Measurements from ENCODE around the gene TFPI2.
"Not testable (repeated sequence)": the region's sequence is repeated elsewhere in the genome, so short reads cannot be mapped to it uniquely, and the experiment has no call there.

TFPI2 gene, protein sequence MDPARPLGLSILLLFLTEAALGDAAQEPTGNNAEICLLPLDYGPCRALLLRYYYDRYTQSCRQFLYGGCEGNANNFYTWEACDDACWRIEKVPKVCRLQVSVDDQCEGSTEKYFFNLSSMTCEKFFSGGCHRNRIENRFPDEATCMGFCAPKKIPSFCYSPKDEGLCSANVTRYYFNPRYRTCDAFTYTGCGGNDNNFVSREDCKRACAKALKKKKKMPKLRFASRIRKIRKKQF

GRCh38 chr7:93890464-93891068 is at the start of gene TFPI2:
TSS of gene TFPI2 (minus strand) at chr7:93890753. CDS start at chr7:93890678, 75 bp downstream.
- DNase-seq (ENCODE audit: low read depth), result peak; percentile 37

DNA sequence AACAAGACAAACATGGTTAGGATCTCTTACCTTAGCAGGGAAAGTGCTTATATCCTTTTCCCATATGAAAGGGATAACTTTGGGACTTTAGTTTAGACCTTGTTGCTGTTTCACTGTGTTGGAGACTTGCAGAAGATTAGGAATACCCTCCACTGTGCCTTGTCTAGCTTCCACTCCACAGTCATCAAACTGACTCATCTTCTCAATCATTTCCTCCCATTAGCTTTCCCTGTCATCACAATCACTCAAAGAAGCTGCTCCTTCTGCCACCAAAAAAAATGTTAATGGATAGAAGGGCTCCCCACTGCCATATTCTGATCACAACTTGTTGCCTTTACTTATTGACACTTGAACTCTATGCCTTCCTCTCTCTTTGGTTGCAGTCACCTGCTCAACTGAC is 47.7 kb upstream of the TFPI2 start:
- no peak for DNase-seq (ENCODE audit: low read depth)

GRCh38 chr7:93937818-93938217 is 47.3 kb upstream of the TFPI2 start:
- no peak for DNase-seq (ENCODE audit: low read depth)

- no peak for DNase-seq (ENCODE audit: low read depth)
These were observed 44.5 kb upstream of the TFPI2 start for GRCh38 chr7:93935102-93935501.

DNA sequence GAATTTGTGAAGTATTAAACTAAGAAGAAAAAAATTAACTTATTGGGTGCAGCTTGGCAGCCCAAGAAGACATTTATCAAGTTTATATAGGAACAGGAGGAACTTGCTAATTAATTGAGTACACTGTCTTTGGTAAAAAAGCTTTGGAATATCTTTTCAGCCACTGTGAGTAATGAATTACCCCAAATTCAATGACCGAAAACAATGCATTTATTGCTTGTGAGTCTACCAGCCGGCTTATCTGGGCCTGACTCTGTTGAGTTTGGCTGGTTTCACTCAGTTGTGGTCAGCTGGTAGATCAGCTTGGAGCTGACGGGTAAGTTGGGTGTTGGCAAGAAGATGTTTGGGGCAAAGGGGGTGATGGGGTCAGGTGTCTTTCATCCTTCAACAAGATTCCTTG is 42.6 kb upstream of the TFPI2 start:
- no peak for DNase-seq (ENCODE audit: low read depth)

- no peak for DNase-seq (ENCODE audit: low read depth)
These were observed 41.1 kb upstream of the TFPI2 start for GRCh38 chr7:93931655-93932054.

GRCh38 chr7:93927585-93927984 is 37.0 kb upstream of the TFPI2 start:
- no peak for DNase-seq (ENCODE audit: low read depth)

DNA sequence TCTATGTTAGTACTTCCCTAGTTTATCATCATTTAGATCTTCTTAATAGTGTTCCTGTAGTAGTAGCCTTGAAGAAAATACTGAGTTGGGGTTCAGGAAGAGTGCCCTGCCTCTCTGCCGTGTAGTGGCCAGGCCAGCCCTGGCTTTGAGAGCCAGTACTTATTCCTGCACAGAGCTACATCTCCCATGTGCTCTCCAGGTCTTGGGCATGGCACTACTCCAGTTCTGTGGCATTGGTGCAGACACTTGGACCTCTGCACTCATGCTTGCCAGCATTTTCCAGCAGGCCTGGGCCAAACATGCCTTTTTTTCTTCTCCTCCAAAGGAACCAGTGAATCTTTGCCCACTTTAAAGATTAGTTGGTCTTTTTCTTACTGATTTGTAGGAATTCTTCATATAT is 36.2 kb upstream of the TFPI2 start:
- no peak for DNase-seq (ENCODE audit: low read depth)

GRCh38 chr7:93923942-93924341 is 33.4 kb upstream of the TFPI2 start:
- no peak for DNase-seq (ENCODE audit: low read depth)

DNA sequence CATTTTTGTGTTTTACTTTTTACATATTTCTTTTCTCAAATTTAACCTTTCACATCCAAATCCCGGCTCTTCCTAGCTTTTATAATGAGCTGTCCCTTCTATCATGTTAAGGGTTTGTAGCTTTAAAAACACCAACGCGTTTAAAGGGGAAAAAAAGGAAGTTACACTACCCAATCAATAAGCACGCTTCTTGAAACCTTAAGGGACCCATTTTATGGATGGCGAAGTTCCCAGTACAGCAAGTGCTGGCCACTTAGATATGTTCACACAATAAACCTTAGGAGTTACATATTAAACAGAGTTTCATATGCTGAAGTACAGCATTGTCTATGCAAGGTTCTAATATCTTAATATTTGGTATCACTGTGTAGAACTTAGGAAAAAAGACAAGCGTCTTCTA is 32.7 kb upstream of the TFPI2 start:
- peak; percentile 19 for DNase-seq (ENCODE audit: low read depth)

DNA sequence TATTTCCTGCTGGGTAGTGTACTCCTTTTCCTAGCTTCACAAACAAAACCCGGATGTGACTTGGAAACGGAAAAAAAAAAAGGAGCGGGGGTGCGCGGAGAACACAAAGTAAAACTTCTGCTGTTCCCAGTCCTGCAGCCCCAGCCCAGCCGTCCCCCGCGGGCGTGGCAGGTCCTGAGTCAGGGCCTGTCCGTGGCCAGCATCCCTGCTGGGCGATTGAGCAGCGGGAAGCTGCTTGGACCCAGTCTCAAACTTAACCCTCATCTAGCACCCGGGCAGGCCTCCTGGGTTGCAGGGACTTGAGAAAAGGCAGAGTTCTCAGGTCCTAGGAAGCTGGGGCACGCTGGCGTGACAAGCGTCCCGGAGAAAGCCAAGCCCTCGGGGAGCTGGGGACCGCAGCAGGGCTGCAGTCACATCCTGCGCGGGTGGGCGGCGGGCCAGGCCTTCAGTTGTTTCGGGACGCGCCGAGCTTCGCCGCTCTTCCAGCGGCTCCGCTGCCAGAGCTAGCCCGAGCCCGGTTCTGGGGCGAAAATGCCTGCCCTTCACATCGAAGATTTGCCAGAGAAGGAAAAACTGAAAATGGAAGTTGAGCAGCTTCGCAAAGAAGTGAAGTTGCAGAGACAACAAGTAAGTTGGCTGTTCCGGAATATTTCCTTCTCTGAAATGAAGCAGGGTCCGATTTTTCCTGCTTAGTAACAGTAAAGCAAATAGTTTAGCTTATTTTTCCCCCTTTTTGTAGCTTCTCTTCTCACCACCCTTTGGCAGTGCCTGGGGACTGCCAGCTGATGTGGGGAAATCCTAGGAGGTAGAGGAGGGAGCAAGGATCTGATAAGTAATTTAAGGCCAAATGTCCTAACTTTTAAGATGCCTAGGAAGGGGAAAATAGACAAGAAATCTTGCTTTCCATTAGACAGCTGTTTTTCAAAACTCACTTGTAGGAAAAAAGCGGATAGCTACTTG is 31.3 kb upstream of the TFPI2 start, which contains the start of gene GNG11:
GNG11 (plus strand) TSS at position 129 of the 960 bp plus-strand sequence; CDS start at position 532, 403 bp downstream.
- DNase-seq (ENCODE audit: low read depth), result peak; percentile 79

GRCh38 chr7:93921186-93921585 is 30.6 kb upstream of the TFPI2 start:
- peak; percentile 3 for DNase-seq (ENCODE audit: low read depth)

DNA sequence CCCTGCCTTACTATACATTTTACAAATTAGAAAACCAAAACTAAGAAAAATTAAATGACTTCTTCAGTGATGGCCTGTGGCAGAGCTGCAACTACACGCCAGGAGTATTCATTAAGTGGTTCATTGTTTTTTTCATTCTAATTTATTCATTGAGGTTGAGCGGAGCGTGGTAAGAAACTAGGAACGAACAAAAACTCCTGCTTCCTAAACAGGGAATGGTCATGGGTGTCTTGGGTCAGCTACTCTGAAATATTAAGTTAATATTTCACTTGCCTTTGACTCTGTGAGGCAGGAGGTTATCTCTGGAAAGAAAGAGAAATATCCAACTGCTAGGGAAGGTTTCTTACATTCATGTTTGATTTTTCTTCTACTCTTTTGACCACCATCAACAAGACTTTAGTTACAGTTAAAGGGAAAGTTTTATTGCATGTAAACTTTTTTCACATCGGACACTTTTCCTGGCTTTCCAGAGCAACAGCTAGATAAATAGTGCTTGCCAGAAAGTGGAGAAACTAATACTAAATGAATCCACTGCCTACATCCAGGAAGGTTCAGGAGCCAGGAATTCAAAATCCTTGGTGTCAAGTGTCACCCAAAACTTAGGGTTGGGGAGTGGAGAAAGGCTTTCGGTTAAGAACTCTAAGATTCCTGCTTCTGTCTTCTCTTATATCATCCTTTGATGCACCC is 30.1 kb upstream of the TFPI2 start:
- peak; percentile 33 for DNase-seq (ENCODE audit: low read depth)

GRCh38 chr7:93916315-93916714 is 25.8 kb upstream of the TFPI2 start:
- DNase-seq (ENCODE audit: low read depth), result not testable (repeated sequence)

- not testable (repeated sequence) for DNase-seq (ENCODE audit: low read depth)
These were observed 25.3 kb upstream of the TFPI2 start for GRCh38 chr7:93915888-93916287.

DNA sequence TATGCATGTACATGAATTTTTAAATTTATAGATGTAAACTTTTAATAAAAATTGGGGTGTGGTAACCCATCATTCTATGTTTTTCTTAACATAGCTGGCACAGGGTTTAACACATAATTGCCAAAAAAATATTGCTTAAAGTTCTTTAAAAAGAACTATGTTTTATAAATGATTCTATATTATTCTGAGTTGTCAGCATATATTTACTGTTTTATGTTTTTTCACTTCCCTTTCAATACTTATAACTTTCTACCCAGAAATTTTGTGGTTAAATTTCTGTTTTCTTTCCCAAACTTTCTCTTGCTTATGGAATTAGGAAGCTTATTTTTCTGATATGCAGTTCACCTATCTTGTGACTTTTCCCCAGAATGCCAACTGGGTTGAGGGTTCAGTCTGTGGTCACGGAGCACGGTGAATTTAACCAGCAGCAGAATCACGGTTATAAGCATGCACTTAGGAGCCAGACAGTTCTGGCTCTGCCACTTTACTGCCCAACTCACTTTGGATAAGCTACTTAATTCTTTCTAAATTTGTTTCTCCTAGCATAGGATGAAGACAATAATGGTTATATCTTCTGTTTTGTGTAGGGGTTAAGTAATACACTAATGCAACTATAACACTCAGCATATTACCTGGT is 24.8 kb upstream of the TFPI2 start:
- DNase-seq (ENCODE audit: low read depth), result not testable (repeated sequence)

- peak; percentile 41 for DNase-seq (ENCODE audit: low read depth)
These were observed 24.1 kb upstream of the TFPI2 start for GRCh38 chr7:93914581-93915066.

DNA sequence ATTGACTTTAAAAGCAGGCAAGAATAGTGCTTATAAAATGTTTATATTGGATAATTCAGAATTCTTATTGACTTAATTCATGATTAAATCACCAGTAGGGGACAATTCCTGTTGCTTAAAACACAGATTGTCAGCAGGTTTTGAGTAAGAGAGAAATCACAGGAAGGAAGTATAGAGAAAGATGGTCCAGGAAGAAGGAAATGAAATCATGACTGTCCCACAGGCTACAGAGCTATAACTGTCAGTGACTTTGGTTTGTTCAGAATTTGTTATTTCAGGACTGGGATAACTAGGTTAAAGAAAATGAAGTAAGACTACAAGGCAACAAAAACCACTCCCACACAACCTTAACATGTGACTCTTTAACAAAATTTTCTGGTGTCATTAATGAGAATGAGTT is 22.6 kb upstream of the TFPI2 start:
- DNase-seq (ENCODE audit: low read depth), result no peak

DNA sequence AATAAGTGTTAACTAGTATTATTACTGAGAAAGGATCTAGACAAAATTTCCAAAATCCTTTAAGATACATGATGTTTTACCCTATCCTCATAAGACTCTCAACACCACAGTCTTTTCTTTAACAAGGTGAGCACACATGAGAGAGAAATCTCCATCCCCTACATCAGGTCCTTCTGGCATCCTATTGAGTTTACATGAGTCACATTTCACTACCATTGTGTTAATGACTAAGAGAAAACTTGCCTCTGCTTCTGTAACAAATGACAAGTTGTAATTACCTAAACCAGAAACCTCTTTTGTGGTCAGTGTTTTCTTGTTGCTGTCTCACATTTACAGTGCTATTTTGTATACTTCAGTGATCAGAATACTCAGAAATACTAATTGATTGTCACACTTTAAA is 21.1 kb upstream of the TFPI2 start:
- DNase-seq (ENCODE audit: low read depth), result not testable (repeated sequence)

DNA sequence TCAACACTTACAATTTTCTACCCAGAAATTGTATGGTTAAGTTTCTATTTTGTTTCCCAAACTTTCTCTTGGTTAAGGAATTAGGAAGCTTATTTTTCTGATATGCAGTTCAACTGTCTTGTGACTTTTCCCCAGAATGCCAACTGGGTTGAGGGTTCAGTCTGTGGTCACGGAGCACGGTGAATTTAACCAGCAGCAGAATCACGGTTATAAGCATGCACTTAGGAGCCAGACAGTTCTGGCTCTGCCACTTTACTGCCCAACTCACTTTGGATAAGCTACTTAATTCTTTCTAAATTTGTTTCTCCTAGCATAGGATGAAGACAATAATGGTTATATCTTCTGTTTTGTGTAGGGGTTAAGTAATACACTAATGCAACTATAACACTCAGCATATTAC is 20.7 kb upstream of the TFPI2 start:
- DNase-seq (ENCODE audit: low read depth), result not testable (repeated sequence)
